Endometrium (tissue), 2 donors: ENCODE measurements around the gene PPFIA2.

Source experiments
- FAIRE-seq: peaks from 2 replicates; lab custom pipeline; 2012; peaks lifted over from hg19 to GRCh38; lab: Jason Lieb, UNC
- donor health status: control.
- donor health status: control.

The PPFIA2 gene

DNA sequence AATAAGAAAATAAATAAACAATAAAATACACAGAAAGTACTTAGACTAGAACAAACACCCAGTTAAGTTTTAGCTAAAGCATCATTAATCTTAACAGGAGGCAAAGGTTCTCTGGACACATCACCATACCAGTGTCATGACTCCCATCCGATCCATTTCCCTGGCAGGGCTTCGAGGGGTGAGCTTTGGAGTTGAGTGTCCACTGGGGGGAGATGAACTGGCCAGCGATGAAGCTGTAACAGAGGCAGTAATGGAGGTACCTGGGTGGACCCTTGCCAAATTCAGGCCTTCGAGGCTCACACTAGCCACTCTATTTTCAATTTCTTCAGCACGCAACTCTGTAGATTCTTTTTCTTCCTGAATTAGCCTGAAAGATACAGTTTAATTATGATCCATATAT is 411.7 kb downstream of the PPFIA2 start:
- no peak for FAIRE-seq

DNA sequence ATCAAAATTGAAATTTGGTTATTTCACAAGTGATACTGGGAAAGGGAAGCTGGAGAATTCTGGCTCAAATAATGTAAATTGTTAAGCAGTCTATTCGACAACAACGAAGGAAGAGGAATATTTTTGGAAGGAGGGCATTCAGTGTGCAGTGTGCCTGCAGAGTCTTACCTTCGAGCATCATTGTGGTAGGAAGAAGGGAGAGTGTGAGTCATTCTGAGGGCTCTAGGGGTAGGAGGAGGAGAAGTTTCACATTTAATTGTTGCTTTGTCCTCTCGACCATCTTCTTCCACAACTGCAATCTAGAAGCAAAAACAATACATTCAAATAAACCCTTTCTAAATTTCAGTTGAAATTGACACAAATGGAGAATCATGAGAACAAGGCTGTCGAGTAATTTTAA is 418.2 kb downstream of the PPFIA2 start:
- no peak for FAIRE-seq

DNA sequence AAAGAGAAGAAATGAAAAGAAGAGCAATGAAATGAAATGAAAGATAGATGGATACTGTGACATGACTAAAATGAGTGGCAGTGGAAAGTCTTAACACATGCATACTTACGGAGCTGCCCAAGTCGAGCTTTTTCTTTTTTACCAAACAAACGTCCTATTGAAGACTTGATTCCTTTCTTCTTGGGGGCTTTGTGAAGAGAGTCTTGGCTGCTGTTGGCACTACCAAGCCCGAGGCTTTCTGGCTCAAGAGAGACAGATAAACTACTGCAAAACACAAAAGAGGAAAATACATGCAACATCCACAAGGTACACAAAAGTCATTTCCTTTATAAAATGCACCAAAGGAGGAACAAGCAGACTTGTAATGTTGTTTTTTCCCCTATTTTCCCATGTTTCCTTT is 420.1 kb downstream of the PPFIA2 start:
- FAIRE-seq = no peak

DNA sequence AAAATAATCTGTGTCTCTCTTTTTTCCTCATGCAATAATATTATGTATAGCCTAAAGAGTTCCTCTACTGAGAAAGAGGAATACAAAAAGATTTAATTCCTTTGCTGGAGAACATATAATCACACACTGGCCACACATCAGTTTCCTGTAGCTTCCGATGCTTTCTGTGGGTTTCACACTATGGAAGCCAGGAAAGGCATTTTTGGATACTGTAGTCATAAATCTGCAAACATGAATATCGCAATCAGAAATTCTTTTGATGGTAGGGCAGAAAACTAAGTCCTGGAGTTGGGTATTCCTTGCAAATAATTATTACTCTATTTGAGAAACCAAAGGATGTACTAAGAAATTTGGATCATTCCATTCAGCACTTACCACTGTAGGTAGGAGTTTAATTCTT is 421.3 kb downstream of the PPFIA2 start:
- FAIRE-seq = no peak

DNA sequence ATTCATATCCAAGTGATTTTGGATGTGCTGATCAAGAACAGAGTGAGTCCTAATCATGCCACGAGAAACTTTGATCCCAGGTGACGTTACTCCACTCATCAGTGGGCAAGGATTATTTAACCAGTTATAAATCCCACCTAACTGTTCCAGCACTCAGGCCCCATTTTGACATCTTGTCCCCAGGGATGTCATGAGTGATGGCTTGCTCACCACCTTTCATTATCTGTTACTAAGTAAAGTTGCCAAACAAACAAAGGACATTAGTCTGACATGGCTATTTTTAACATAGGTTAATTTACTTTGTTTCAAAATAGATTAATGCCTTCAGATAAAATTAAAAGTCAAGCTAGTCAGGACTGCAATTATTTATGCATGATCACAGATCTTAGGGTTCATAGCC is 425.3 kb downstream of the PPFIA2 start:
- FAIRE-seq = no peak

DNA sequence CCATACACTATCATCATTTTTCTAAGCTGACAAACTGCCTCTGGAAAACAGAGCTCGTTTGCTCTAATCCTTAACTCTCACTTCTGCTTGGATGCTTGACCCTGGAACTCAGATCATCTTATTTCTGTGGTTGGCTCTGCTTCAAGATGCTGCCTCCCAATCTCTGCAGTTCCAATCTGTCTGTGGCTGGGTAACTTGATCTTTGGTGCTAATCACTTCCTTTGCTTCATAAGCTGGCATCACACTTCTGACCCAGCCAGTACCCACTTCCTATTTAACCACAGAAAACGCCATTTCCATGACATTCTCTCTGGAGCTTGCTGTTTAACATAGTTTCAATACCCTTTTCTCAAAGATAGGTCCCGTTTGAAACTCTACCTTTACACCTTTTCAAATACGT is 427.1 kb downstream of the PPFIA2 start:
- no peak for FAIRE-seq

DNA sequence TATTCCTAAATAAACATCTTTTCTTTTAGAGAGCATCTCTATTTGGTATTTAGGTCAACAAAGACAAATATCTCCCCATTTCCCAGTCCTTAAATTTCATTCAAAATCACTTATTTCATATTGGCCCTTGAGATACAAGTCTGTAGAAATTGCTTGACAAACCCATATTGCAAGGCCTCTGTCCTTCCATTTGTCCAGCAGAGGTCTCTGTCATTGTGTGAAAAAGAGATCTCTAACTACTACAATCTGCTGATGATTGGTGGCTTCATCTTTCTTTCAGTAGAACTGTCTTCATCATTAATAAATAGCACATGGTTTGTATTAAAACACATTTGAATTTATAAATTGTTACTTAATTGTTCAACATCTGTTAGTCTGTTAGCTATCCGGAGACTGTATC is 428.7 kb downstream of the PPFIA2 start:
- FAIRE-seq = no peak

DNA sequence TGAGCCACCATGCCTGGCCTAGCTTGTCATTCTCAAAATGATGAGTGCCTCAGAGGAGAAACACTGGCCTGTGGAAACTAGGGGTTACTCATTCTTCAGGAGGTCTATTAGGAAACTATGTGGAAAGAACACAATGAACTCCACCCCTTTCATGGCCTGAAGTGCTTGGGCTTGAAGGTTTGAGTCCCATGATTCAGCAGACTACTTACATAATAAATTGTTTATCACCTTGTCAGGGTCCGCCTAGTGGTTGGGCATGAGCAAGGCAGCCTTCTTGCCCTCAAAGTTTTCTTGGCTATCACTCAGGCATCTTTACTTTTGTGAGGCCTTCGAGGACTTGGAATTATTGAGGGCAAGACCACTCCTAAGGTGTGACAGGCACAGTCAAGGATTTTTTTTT is 430.1 kb downstream of the PPFIA2 start:
- no peak for FAIRE-seq

DNA sequence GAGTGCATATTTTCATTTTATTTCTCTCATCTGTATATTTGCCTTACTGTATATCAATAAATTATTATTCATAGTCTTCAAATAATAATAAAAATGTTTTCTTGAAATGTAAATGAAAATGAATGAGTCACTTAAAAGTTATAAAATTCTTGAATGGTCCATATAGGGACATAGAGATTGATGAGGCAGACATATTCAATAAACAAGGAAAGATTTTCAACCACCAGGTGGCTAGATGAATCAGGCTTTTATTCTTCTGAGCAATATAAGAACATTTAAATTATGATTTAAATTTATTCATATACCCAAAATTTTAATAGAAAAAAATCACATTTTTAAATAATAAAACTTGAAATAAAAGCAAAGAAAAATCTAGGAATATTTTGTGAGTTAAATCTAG is 431.7 kb downstream of the PPFIA2 start:
- no peak for FAIRE-seq

DNA sequence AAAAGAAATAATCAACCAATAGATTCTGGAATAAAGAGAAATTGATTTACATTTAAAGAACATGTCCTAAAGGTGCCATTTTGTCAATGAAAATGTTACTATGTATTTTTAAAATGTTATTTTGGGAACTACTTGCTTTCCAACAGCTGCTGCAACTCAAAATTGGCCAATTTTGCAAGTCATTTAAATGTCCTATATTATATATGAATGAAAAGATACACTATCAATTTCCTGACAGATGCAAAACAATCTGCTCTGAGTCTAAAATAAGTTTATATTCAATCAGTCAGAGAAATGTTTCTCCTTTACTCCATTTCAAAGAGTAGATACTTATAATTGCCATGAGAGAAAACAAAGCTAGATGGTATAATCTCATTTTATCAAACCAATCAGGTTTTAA is 434.1 kb downstream of the PPFIA2 start:
- FAIRE-seq = no peak

DNA sequence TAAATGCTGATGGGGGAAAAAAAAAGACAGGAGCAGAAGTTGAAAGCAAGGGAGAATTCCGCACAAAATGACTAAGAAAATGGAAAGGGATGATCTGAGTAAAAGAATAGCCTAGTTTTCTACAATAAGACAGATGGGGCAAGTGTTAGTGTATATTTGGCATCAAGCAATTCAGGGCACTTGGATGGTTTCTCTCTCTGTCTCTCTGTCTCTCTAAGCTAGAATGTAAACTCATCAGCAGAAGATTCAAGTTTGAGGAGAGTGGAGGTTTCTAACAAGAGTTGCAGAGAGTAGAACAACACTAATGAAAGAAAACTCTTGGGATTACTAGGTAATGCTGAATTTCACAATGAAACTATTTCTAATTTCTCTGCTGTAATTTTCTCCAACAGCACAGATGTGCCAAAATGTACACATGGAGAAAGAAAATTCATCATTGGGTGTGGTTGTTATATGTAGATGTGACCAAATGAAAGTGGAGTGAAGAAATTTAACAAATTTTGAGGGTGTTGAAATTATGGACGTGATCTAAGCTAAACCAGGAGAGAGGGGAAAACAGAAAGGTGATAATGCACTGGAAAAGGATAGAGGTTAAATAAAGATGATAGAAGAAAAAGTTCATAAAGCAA is 444.1 kb downstream of the PPFIA2 start:
- no peak for FAIRE-seq

DNA sequence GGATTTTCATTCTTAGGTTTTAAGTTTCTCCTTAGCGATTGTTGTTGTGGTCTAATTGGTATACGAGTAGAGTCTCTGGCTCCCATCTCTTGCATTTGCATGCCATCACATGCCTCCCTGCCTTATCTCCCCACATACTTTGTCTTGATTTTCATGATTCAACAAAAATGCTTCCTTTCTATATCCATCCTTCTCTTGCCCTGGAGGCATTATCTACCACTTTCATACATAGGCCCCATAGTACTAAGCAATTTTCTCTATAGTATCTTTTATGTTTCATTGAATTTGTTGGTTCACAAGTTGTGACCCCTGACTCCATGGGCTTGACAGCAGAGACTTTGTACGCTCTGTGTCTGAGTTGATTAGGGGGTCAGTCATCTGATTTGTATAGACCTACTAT is 455.2 kb downstream of the PPFIA2 start:
- FAIRE-seq = no peak

DNA sequence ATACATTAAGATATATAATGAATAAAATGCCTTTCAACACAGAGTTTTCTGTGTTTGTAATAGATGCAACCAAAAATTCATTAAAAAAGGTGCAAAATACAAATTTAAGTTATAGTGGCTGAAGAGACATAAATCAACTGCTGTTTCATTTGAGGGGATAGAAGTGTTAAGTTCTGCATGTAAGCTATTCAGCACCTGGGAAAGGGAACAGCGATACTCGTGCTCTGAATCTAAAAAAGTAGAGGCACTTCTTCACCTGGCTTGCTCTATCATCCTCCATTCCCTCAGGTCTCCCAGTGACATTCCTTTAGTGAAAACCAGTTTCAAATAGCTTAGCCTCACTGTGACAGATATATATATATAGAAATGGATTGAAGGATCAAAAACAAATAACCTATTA is 458.7 kb downstream of the PPFIA2 start:
- FAIRE-seq = no peak

DNA sequence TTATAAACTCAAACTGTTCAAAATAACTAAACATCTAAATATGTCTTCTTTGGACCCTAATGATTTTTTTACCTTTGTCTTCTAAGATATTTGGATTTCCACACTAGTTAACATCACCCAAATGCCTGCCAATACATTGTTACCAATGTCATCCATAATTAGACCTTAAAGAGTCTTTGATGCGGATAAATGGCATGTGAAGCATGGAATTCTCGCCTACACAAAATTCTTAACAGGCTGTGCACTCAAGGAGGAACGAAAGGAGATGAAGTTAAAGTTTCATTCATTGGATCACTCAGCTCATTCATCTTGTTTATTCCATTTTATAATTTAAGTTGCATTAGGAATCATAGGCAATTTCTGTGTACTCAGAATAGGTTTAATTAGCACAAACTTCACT is 461.5 kb downstream of the PPFIA2 start:
- no peak for FAIRE-seq

DNA sequence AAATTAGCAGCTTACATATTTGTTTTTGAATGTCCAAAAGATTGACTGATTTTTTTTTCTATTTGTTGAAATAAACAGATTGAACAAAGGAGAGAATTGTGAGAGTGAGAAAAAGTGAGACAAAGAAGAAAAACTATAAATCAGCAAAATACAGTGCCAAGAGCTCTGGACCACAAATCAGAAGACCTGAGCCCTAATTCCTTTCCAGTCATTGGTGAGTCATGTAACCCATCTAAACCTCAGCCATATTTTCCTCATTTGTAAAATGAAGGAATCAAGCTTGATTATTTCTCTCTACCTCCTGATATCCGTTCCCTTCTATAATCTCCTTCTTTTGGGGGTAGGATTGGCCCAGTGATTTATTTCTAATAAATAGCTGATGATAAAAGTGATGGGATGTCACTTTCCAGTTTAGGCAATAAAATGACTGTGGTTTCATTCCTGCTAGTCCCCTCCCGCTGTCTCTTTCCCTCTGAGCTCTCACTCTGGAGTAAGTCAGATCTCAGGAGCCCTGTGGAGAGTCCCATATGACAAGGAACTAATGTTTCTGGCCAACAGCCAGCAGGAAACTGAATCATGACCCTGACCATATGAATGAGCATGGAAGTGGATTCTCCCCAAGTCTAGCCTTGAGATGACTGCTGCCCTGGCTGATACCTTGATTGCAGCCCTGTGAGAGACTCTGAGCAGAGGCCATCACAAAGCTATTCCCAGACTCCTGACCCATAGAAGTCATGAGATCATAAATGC is 462.4 kb downstream of the PPFIA2 start:
- FAIRE-seq = no peak

DNA sequence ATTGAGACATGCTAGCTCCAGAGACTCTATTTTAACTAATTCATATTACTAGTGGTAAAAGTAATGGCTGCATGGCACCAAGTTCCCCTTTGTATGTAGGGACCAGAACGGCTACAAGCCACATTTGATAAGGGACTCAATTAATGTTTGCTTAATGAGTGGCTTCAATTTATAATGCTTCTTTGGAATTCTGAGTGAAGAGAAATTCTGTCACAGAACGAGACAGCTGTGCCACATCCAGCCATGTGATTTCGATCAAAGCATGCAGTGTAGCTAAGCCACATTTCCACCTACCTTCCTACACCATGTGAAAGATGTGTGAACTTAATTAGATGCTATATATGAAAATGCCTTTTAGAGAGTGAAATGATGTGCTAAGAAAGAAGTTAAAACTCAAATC is 463.9 kb downstream of the PPFIA2 start:
- FAIRE-seq = no peak

DNA sequence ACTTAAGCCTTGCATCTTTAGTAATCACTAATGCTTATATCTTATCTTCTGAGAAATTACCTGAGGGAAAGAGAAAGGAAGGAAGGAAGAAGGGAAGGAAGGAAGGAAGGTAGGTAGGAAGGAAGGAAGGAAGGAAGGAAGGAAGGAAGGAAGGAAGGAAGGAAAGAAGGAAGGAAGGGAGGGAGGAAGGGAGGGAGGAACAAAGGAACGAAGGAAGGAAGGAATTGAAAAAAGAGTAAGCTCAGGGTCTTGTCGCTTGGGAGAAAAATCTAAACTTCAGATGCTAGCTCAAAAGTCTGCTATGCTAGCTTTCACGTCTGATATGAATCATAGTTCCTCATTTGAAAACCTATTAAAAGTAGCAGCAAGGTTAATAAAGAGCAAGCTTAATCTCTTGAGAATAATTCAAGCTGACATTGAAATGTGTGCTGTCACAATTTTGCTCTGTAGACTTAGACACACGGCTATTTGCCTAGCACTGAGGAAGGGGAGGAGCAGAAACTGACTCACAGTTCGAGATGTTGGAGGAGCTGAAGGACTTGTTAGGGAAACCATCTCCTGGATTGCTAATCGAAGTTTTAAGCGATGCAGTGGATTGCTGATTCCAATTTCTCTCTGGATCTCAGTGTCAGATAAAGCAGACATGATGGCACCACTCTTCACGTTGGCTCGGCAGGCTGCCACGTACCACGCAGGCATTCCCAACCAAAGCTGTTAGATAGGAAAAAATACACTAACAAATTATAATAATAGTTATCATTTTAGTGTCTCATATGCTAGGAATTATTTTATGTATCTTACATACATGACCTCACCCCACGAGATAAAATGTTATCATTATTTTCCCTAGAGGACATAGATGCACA is 464.6 kb downstream of the PPFIA2 start:
- no peak for FAIRE-seq

DNA sequence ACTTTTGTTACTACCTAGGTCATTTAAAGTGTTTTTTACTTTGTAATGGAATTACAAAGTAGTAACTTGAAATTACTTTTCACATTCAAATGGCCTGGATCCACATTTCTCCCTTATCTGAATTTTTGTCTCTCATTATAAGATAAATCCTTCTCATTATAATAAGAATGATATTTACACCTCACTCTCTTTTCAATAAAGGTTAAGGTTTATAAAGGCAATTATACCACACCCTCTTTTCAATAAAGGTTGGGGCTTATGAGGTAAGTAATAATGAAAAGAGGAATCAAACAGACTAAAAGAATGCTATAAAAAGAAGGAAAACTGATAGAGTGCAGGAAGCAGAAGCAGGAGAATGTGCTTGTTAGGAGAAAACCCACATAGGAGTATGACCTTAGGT is 470.5 kb downstream of the PPFIA2 start:
- no peak for FAIRE-seq

DNA sequence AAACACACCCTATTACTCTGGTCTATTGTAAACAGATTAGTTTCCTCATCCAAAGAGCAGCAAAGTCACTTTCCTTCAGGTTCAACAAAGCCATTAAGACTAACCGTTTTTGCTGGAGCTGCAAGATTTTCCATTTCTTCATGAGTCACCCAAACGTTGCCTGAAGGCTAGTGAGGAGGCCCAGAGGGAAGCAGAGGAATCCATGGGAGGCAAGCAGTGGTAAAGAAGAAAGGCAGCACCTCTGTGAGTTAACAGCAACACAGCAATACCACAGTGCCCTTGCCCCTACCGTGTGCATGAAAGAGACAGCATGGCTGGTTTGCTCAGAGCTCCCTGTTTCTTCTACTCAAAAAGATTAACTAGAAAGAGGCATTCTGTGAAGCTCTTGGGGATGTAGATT is 475.0 kb downstream of the PPFIA2 start:
- no peak for FAIRE-seq

DNA sequence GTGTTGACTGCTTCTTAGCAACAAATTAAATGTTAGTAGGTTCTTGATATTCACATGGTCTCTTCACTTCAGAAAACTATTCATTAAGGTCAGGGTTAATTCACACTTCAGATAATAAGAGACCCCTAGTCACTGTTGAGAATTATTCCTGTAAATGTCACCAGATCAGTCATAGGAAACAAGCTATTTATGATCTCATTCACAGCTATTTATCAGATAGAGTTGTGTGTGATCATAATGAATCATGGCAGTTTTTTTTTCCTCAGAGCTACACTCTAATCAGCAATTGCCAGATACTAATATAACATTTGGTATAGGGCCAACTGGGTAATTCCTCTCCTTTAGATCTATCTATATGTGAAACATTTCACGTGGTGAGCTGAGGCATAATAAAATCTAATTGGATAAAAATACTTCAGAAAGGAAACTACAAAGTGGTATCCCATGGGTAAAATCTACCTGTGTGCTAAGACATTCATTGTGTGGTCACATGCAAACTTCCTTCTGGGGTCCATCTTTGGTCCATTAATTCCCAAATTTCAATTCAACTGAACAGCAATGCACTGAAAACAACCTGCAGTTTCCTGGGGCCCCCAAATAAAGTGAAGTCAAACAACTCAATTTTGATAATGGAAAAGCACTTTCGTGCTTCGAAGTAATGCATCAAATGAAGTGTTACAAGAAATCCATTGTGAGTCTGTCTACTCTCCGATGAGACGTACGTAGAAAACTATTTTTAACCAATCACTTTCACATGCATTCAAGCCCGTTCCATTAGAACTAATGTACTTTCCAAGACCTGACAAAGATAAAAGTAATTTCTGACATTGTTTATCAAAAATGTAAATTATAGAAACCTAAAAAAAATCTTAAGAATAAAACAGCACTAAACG is 484.3 kb downstream of the PPFIA2 start:
- FAIRE-seq = no peak

DNA sequence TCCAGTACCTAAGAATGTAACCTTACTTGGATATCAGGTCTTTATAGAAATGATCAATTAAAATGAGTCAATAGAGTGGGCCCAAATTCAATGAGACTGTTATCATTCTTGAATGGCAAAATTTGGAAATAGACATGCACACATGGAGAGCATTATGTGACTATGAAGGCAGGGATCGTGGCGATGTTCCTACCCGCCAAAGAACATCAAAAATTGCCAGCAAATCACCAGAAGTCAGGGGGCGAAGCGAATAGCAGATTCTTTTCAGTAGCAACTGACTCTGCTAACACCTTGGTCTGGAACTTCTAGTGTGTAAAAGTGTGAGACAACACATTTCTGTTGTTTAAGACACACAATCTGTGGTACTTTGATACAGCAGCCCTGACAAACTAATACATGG is 488.8 kb downstream of the PPFIA2 start:
- FAIRE-seq = no peak

DNA sequence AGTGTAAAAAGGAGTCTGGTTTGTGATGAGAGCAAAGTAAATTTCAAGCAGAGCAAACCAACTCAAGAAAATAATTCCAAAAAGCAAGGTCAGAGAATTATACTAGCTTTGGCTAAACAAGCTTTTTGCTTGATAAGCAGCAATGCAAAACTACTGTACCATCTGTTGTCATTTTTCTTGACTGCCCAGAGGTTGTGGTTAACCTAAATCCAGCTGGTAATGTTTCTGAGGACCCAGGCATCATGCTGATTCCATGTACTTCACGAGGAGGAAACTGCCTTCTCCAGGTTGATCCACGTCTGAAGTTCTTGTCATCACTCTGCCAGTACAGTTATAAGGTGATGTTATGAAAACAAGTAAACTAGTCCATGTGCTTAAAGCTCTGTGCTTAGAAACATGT is 496.1 kb downstream of the PPFIA2 start:
- no peak for FAIRE-seq
